HCT116 (cell line): ENCODE data around the gene NIFK. TPM values are rescaled to one million over a fixed set of nuclear protein-coding genes. Genes with fewer than 3 reads are reported as not detected.
A peak's percentile ranks its signal among the peaks of the same experiment; 100 is the strongest.

Experiments
- ATAC-seq: fragments of 200-7000 bp; cut with Tn5 transposase; 2 replicates; pipeline ENCODE4 v1.9.1; 2020; ENCODE audit warnings: mild to moderate bottlenecking, moderate library complexity
- BruUV-seq: library from RNA; stranded (reverse); fragments of 400-500 nt; replicated peaks from 2 replicates; lab custom pipeline; 2021; lab: Mats Ljungman, UMichigan
- CTCF ChIA-PET: fragments of 300-600 bp; sonication (Branson Sonifier 250); formaldehyde crosslinking; loops from one replicate; lab custom pipeline; 2021; ENCODE audit warnings: antibody characterized with exemption; lab: Charles Lee
- POLR2A ChIA-PET: fragments of 300-600, 350-600 bp; sonication (Branson Sonifier 250); formaldehyde crosslinking; loops from one replicate; lab custom pipeline; 2021; ENCODE audit warnings: antibody characterized with exemption; lab: Charles Lee
- RAD21 ChIA-PET, 2 experiments: fragments of 300-600 bp; sonication (Branson Sonifier 250); formaldehyde crosslinking; loops; one replicate each; lab custom pipeline; 2023; ENCODE audit warnings: low total read pairs in 2 of 2; ENCODE audit not compliant: uncharacterized antibody in 2 of 2, unreplicated experiment in 2 of 2, low non-redundant PET in 1 of 2; lab: Charles Lee
- DNase-seq: peaks from one replicate; pipeline ENCODE4 v3.0.0-alpha.2; 2010; ENCODE audit warnings: low read depth, low spot score
- H2AFZ ChIP-seq: fragments of 200-600 bp; shearing (Covaris generic), sonication (generic); 2 replicates; pipeline ENCODE4 v1.6.1; 2017; ENCODE audit warnings: low read depth, mixed run types, mixed read lengths, antibody characterized with exemption, low read length; ENCODE audit not compliant: poor library complexity, severe bottlenecking
- H3K27ac ChIP-seq: 2 replicates; pipeline ENCODE4 v1.5.1; 2012; ENCODE audit warnings: low read depth, low read length
- H3K27me3 ChIP-seq: fragments of 200-600 bp; sonication (generic); 2 replicates; pipeline ENCODE4 v1.6.1; 2016; ENCODE audit warnings: mixed run types, low read length, mixed read lengths; ENCODE audit not compliant: insufficient read depth
- H3K36me3 ChIP-seq, 2 experiments: fragments of 200-500 bp in 1 of 2; fragments of 200-600 bp in 1 of 2; sonication (Bioruptor generic) in 1 of 2; sonication (generic) in 1 of 2; 2 replicates each; pipeline versions ENCODE4 v1.5.1 to v1.6.1; 2014 to 2016; ENCODE audit warnings: low read length in 2 of 2, inconsistent platforms in 1 of 2, mixed read lengths in 1 of 2, mixed run types in 1 of 2; ENCODE audit not compliant: insufficient read depth in 2 of 2, control insufficient read depth in 1 of 2
- H3K4me1 ChIP-seq, 2 experiments: fragments of 200-600 bp in 1 of 2; sonication (generic) in 1 of 2; 2 replicates each; pipeline versions ENCODE4 v1.5.1 to v1.6.1; 2012 to 2017; ENCODE audit warnings: low read length in 2 of 2, inconsistent platforms in 1 of 2, mild to moderate bottlenecking in 1 of 2, mixed read lengths in 1 of 2, mixed run types in 1 of 2, moderate library complexity in 1 of 2; ENCODE audit not compliant: insufficient read depth in 2 of 2, control insufficient read depth in 1 of 2
- H3K4me2 ChIP-seq: fragments of 200-600 bp; sonication (generic); 2 replicates; pipeline ENCODE4 v1.6.1; 2017; ENCODE audit warnings: mixed run types, low read length, mixed read lengths
- H3K4me3 ChIP-seq, 2 experiments: fragments of 200-600 bp in 1 of 2; sonication (generic) in 1 of 2; replicated peaks in 1 of 2; 2 replicates each; pipeline ENCODE4 v1.5.1; 2011 to 2016; ENCODE audit warnings: low read length in 2 of 2, control low read depth in 1 of 2, low read depth in 1 of 2, mild to moderate bottlenecking in 1 of 2, mixed read lengths in 1 of 2, mixed run types in 1 of 2
- H3K79me2 ChIP-seq: fragments of 200-600 bp; sonication (generic); 2 replicates; pipeline ENCODE4 v1.6.1; 2017; ENCODE audit warnings: mild to moderate bottlenecking, mixed run types, low read length, moderate library complexity, mixed read lengths; ENCODE audit not compliant: insufficient read depth
- H3K9ac ChIP-seq: fragments of 200-600 bp; sonication (generic); 2 replicates; pipeline ENCODE4 v1.6.1; 2016; ENCODE audit warnings: low read length, mixed read lengths
- H3K9me2 ChIP-seq: fragments of 200-600 bp; sonication (generic), shearing (Covaris generic); 2 replicates; pipeline ENCODE4 v1.6.1; 2017; ENCODE audit warnings: mixed run types, mild to moderate bottlenecking, moderate library complexity; ENCODE audit not compliant: insufficient read depth
- H3K9me3 ChIP-seq, 2 experiments: fragments of 200-500 bp in 1 of 2; fragments of 200-600 bp in 1 of 2; sonication (Bioruptor generic) in 1 of 2; sonication (generic) in 1 of 2; 2 replicates each; pipeline ENCODE4 v1.6.1; 2014 to 2017; ENCODE audit warnings: low read length in 2 of 2, mixed read lengths in 2 of 2, inconsistent platforms in 1 of 2, low read depth in 1 of 2, mild to moderate bottlenecking in 1 of 2, mixed run types in 1 of 2, moderate library complexity in 1 of 2; ENCODE audit not compliant: control insufficient read depth in 1 of 2, insufficient read depth in 1 of 2
- H4K20me1 ChIP-seq: fragments of 200-600 bp; sonication (generic), shearing (Covaris generic); 2 replicates; pipeline ENCODE4 v1.6.1; 2017; ENCODE audit warnings: mixed run types, mild to moderate bottlenecking, moderate library complexity; ENCODE audit not compliant: insufficient read depth
- CBX3 ChIP-seq: IDR thresholded peaks from 2 replicates; pipeline ENCODE4 v1.6.1; 2012; ENCODE audit warnings: low read depth
- CEBPB ChIP-seq: IDR thresholded peaks from 2 replicates; pipeline ENCODE4 v1.6.1; 2012; ENCODE audit warnings: low read depth
- EGR1 ChIP-seq: IDR thresholded peaks from 2 replicates; pipeline ENCODE4 v1.6.1; 2012; ENCODE audit warnings: low read depth
- ELF1 ChIP-seq: IDR thresholded peaks from 2 replicates; pipeline ENCODE4 v1.6.1; 2012; ENCODE audit warnings: low read depth, borderline replicate concordance
- EZH2 ChIP-seq: fragments of 200-600 bp; sonication (generic); IDR thresholded peaks from 2 replicates; pipeline ENCODE4 v1.6.1; 2017; ENCODE audit warnings: antibody characterized with exemption, mixed run types
- EZH2phosphoT487 ChIP-seq: fragments of 200-600 bp; IDR thresholded peaks from 2 replicates; pipeline ENCODE4 v1.6.1; 2018; ENCODE audit warnings: antibody characterized with exemption, borderline replicate concordance
- FOSL1 ChIP-seq: IDR thresholded peaks from 2 replicates; pipeline ENCODE4 v1.6.1; 2012; ENCODE audit warnings: low read depth
- JUND ChIP-seq: IDR thresholded peaks from 2 replicates; pipeline ENCODE4 v1.6.1; 2012
- POLR2A ChIP-seq: IDR thresholded peaks from 2 replicates; pipeline ENCODE4 v1.7.0; 2011; ENCODE audit warnings: borderline replicate concordance; ENCODE audit not compliant: insufficient read depth, insufficient read length; ENCODE audit errors: extremely low read depth
- POLR2AphosphoS5 ChIP-seq: IDR thresholded peaks from 2 replicates; pipeline ENCODE4 v1.6.1; 2011; ENCODE audit warnings: mild to moderate bottlenecking, low read depth, low read length, moderate library complexity
- RAD21 ChIP-seq: IDR thresholded peaks from 2 replicates; pipeline ENCODE4 v1.6.1; 2012; ENCODE audit warnings: low read depth, mild to moderate bottlenecking
- SIN3A ChIP-seq: IDR thresholded peaks from 2 replicates; pipeline ENCODE4 v1.6.1; 2012; ENCODE audit warnings: low read depth
- SP1 ChIP-seq: IDR thresholded peaks from 2 replicates; pipeline ENCODE4 v1.6.1; 2012; ENCODE audit warnings: low read depth
- SRF ChIP-seq: IDR thresholded peaks from 2 replicates; pipeline ENCODE4 v1.6.1; 2012; ENCODE audit warnings: low read depth
- TCF7L2 ChIP-seq: IDR thresholded peaks from 2 replicates; pipeline ENCODE4 v1.7.0; 2011; ENCODE audit warnings: borderline replicate concordance, inconsistent platforms; ENCODE audit not compliant: insufficient read depth, insufficient read length; ENCODE audit errors: extremely low read depth
- YY1 ChIP-seq: IDR thresholded peaks from 2 replicates; pipeline ENCODE4 v1.6.1; 2011; ENCODE audit warnings: low read length, low read depth, moderate library complexity, mild to moderate bottlenecking; ENCODE audit not compliant: insufficient replicate concordance; ENCODE audit errors: extremely low read depth
- ZFX ChIP-seq: fragments of 450-650 bp; IDR thresholded peaks from 2 replicates; pipeline ENCODE4 v1.6.1; 2017
- intact Hi-C: fragments of 100-400 bp; cut with micrococcal nuclease; formaldehyde crosslinking; loops from 2 replicates; pipeline ENCODE4 v1.10.0; 2022
- total RNA-seq: library from RNA; stranded (reverse); gene quantifications from one replicate; pipeline ENCODE4 v1.2.1, GENCODE V29; 2021; ENCODE audit not compliant: unreplicated experiment
- TF ChIP-seq, protein P1 (sequence below), 3 experiments: fragments of 200-600 bp in 1 of 3; sonication (generic) in 1 of 3; IDR thresholded peaks in 2 of 3; conservative IDR thresholded peaks in 1 of 3; 2 replicates each; pipeline ENCODE4 v1.5.1; 2012 to 2017; ENCODE audit warnings: low read depth in 2 of 3, low read length in 2 of 3, antibody characterized with exemption in 1 of 3, borderline replicate concordance in 1 of 3, control low read depth in 1 of 3, mild to moderate bottlenecking in 1 of 3, mixed read lengths in 1 of 3, mixed run types in 1 of 3, moderate library complexity in 1 of 3; ENCODE audit not compliant: insufficient read depth in 1 of 3
- TF ChIP-seq, protein P2 (sequence below): IDR thresholded peaks from 2 replicates; pipeline ENCODE4 v1.6.1; 2012; ENCODE audit warnings: low read depth
- TF ChIP-seq, protein P3 (sequence below): IDR thresholded peaks from 2 replicates; pipeline ENCODE4 v1.6.1; 2012

NIFK gene
- total RNA-seq, 1 experiment from 2014 or later = 93.2 TPM

DNA sequence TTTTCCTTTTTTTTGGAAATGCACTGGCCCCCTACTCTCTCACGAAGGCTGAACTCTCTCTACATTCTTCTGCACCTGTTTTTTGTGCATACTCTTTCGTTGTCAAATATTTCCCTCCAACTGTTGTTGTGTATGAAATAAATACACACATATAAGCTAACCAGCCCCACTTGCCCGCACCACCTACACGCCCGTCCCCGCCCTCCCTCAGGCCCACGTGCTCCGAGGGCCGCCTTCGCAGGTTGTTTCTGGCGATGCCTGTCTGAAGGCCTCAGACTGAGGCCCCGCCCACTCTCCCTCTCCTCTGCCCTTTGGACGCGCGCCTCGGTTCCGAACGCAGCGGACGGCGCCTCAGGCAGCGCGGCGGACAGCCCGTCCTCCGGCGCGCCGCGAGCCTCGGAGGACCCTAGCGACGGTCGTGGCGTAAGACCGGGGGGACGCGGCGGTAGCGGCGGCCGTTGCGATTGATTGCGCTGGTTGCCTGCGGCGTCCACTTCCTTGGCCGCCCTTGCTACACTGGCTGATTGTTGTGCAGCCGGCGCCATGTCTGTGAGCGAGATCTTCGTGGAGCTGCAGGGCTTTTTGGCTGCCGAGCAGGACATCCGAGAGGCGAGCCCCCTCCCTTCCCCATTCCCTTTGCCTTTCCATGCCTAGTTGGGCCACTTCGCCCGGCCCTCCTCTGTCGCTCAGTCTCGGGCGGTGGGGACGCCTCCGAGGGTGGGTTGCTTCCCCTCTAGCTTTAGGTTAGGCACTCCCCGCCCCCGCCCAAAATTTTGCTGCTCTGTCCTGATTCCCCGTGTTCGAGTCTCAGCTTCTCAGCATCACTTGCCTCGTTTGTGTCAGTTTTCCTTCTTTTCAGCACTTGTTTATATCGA, 18.8 kb upstream of the NIFK start, which contains the start of gene TSN:
Gene TSN (plus strand): TSS at position 415 of the 875 bp plus-strand sequence. CDS start 129 bp downstream, at position 544.
- peak within 1 kb of the TSS; percentile 90 for H2AFZ ChIP-seq
- no peaks in the 10 kb centered on the region for H3K9me3 ChIP-seq
- H3K27ac ChIP-seq = peak within 1 kb of the TSS; percentile 68
- peak within 1 kb of the TSS; percentile 99 to 100 for H3K4me3 ChIP-seq
- ChIA-PET POLR2A (interaction anchor here (1.0 kb wide), 1 partner anchor 106 kb away, joined by 3 read pairs; no protein-coding TSS in a partner anchor), RAD21 (no interaction called here), CTCF (interaction anchor here (0.8 to 1.6 kb wide), 2 partner anchors 225 to 627 kb away, joined by 3 to 4 read pairs; partner anchors contain the start of gene RNU4ATAC)
- BruUV-seq = no TSS peak
- H3K9me2 ChIP-seq = no peaks in the 10 kb centered on the region
- H3K27me3 ChIP-seq = no peaks in the 10 kb centered on the region
- DNase-seq (peak; percentile 94), ATAC-seq (peak; percentile 99)
- no peaks in the 10 kb centered on the region for H4K20me1 ChIP-seq
- H3K4me2 ChIP-seq = peak within 1 kb of the TSS; percentile 97
- intact Hi-C loops = loop anchor here (2.0 kb wide), 1 partner anchor 225 kb away; the partner anchor contains the start of gene RNU4ATAC
- H3K9ac ChIP-seq = peak within 1 kb of the TSS; percentile 89
- H3K79me2 ChIP-seq = peaks cover 56% of the 10 kb centered on the region
- peaks cover 11 to 17% of the 10 kb centered on the region in 2 experiments; a peak in 3 of 4 replicates for H3K4me1 ChIP-seq
- H3K36me3 ChIP-seq = peaks cover 9 to 10% of the 10 kb centered on the region in 2 experiments; a peak in 3 of 4 replicates
- no peak; the same call in 1 of the 2 replicates for TF ChIP-seq ZFX
- TF ChIP-seq SRF = peak; percentile 95
- TF ChIP-seq JUND = no peak; the same call in 1 of the 2 replicates
- TF ChIP-seq YY1 = peak; percentile 37
- TF ChIP-seq EZH2 = no peak
- TF ChIP-seq, protein P1, sequence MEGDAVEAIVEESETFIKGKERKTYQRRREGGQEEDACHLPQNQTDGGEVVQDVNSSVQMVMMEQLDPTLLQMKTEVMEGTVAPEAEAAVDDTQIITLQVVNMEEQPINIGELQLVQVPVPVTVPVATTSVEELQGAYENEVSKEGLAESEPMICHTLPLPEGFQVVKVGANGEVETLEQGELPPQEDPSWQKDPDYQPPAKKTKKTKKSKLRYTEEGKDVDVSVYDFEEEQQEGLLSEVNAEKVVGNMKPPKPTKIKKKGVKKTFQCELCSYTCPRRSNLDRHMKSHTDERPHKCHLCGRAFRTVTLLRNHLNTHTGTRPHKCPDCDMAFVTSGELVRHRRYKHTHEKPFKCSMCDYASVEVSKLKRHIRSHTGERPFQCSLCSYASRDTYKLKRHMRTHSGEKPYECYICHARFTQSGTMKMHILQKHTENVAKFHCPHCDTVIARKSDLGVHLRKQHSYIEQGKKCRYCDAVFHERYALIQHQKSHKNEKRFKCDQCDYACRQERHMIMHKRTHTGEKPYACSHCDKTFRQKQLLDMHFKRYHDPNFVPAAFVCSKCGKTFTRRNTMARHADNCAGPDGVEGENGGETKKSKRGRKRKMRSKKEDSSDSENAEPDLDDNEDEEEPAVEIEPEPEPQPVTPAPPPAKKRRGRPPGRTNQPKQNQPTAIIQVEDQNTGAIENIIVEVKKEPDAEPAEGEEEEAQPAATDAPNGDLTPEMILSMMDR (IDR thresholded peaks at IDR 0.05 in 2 of 3, conservative IDR thresholded peaks at IDR 0.05 in 1 of 3; ENCODE audit: borderline replicate concordance in 1 of 3, insufficient read depth in 1 of 3, low read depth in 2 of 3, low read length in 2 of 3) = no peak
- TF ChIP-seq EZH2phosphoT487 = no peak
- TF ChIP-seq, protein P2, sequence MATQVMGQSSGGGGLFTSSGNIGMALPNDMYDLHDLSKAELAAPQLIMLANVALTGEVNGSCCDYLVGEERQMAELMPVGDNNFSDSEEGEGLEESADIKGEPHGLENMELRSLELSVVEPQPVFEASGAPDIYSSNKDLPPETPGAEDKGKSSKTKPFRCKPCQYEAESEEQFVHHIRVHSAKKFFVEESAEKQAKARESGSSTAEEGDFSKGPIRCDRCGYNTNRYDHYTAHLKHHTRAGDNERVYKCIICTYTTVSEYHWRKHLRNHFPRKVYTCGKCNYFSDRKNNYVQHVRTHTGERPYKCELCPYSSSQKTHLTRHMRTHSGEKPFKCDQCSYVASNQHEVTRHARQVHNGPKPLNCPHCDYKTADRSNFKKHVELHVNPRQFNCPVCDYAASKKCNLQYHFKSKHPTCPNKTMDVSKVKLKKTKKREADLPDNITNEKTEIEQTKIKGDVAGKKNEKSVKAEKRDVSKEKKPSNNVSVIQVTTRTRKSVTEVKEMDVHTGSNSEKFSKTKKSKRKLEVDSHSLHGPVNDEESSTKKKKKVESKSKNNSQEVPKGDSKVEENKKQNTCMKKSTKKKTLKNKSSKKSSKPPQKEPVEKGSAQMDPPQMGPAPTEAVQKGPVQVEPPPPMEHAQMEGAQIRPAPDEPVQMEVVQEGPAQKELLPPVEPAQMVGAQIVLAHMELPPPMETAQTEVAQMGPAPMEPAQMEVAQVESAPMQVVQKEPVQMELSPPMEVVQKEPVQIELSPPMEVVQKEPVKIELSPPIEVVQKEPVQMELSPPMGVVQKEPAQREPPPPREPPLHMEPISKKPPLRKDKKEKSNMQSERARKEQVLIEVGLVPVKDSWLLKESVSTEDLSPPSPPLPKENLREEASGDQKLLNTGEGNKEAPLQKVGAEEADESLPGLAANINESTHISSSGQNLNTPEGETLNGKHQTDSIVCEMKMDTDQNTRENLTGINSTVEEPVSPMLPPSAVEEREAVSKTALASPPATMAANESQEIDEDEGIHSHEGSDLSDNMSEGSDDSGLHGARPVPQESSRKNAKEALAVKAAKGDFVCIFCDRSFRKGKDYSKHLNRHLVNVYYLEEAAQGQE = no peak
- peak; percentile 48; the same call in 1 of the 2 replicates for TF ChIP-seq CEBPB
- no peak for TF ChIP-seq FOSL1
- no peak for TF ChIP-seq RAD21
- TF ChIP-seq SP1 = peak; percentile 99
- TF ChIP-seq CBX3 = peak; percentile 84; the same call in 1 of the 2 replicates
- TF ChIP-seq SIN3A = peak; percentile 87
- peak; percentile 75 for TF ChIP-seq POLR2AphosphoS5
- TF ChIP-seq ELF1 = no peak; the same call in 1 of the 2 replicates
- no peak for TF ChIP-seq POLR2A
- peak; percentile 65 for TF ChIP-seq TCF7L2
- TF ChIP-seq, protein P3, sequence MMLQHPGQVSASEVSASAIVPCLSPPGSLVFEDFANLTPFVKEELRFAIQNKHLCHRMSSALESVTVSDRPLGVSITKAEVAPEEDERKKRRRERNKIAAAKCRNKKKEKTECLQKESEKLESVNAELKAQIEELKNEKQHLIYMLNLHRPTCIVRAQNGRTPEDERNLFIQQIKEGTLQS = no peak
- peak; percentile 86 for TF ChIP-seq EGR1
